ENCODE measurements around the gene BICD1.

DNA sequence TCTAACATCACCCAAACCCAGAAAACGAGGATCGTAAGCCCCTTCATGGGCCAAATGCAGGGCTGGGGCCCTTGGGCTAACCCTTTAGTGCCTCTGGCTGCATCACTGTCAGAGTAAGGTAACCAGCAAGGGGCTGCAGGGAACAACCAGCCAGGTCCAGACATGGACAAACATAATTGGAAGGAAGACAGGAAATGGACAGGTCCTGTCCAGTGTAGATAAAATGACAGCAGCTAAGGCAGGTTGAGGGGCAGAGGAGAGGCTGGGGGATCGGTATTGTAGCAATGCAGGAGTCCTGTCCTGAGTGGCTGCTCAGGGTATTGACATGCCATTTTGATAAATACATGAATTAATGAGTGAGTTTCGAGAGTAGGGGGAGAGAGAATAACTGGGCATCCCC lies 29.8 kb downstream of the BICD1 start:
- TF ChIP-seq, protein P1, sequence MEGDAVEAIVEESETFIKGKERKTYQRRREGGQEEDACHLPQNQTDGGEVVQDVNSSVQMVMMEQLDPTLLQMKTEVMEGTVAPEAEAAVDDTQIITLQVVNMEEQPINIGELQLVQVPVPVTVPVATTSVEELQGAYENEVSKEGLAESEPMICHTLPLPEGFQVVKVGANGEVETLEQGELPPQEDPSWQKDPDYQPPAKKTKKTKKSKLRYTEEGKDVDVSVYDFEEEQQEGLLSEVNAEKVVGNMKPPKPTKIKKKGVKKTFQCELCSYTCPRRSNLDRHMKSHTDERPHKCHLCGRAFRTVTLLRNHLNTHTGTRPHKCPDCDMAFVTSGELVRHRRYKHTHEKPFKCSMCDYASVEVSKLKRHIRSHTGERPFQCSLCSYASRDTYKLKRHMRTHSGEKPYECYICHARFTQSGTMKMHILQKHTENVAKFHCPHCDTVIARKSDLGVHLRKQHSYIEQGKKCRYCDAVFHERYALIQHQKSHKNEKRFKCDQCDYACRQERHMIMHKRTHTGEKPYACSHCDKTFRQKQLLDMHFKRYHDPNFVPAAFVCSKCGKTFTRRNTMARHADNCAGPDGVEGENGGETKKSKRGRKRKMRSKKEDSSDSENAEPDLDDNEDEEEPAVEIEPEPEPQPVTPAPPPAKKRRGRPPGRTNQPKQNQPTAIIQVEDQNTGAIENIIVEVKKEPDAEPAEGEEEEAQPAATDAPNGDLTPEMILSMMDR (IDR thresholded peaks at IDR 0.05) = no peak
- no peak for TF ChIP-seq POLR2A (IDR thresholded peaks at IDR 0.05)

All from esophagus squamous epithelium (tissue), 4 donors.